ENCODE data around the gene DCLK2. TPM values are rescaled to one million over a fixed set of nuclear protein-coding genes. Genes with fewer than 3 reads are reported as not detected.

Gene DCLK2
- total RNA-seq, 2 experiments from 2014 or later, result not detected

- Histone ChIP-seq H3K4me1 (ENCODE audit: insufficient read depth, low read length) (no peaks in the 10 kb centered on the region), H3K27ac (ENCODE audit: low read depth in 1 of 2, low read length in 2 of 2) (no peak overlapping the region), H3K9me3 (ENCODE audit: control insufficient read depth in 1 of 2, insufficient read depth in 1 of 2, low read length in 2 of 2) (no peaks in the 10 kb centered on the region), H3K27me3 (ENCODE audit: control insufficient read depth in 1 of 2, insufficient read depth in 2 of 2, low read length in 2 of 2) (no peaks in the 10 kb centered on the region), H3K36me3 (ENCODE audit: insufficient read depth, low read length) (peaks cover 9% of the 10 kb centered on the region), H3K4me3 (ENCODE audit: low read length) (no peak overlapping the region)
- Mint-ChIP-seq H3K9me3 (no peaks in the 10 kb centered on the region), H3K4me3 (no peak overlapping the region), H3K36me3 (ENCODE audit: low read depth) (peaks cover 36% of the 10 kb centered on the region), H3K27me3 (no peaks in the 10 kb centered on the region), H3K4me1 (ENCODE audit: low read depth) (no peaks in the 10 kb centered on the region), H3K27ac (no peak overlapping the region)
- no peak for DNase-seq
- intact Hi-C loops (cut with DNase I, micrococcal nuclease), result no loop called here
- ChIA-PET POLR2A (no interaction called here), CTCF (interaction anchor here (0.7 to 0.8 kb wide), 2 partner anchors 10 to 12 kb away, joined by 3 read pairs; no protein-coding TSS in a partner anchor)
- no peak for ATAC-seq (ENCODE audit: poor library complexity)
- no peak for TF ChIP-seq CTCF (IDR thresholded peaks at IDR 0.05)
Measured at GRCh38 chr4:150305995-150306394, 227.8 kb downstream of the DCLK2 start.

GRCh38 chr4:150306719-150307118 lies 228.5 kb downstream of the DCLK2 start:
- no peaks in the 10 kb centered on the region for H3K27me3 Mint-ChIP-seq
- POLR2A ChIA-PET, result no interaction called here
- Histone ChIP-seq H3K4me1 (ENCODE audit: insufficient read depth, low read length) (no peaks in the 10 kb centered on the region), H3K27me3 (ENCODE audit: control insufficient read depth in 1 of 2, insufficient read depth in 2 of 2, low read length in 2 of 2) (no peaks in the 10 kb centered on the region), H3K36me3 (ENCODE audit: insufficient read depth, low read length) (peaks cover 9% of the 10 kb centered on the region), H3K27ac (ENCODE audit: low read depth in 1 of 2, low read length in 2 of 2) (no peak overlapping the region), H3K4me3 (ENCODE audit: low read length) (no peak overlapping the region), H3K9me3 (ENCODE audit: control insufficient read depth in 1 of 2, insufficient read depth in 1 of 2, low read length in 2 of 2) (no peaks in the 10 kb centered on the region)
- CTCF ChIA-PET, result interaction anchor here (0.8 kb wide), 1 partner anchor 13 kb away, joined by 3 read pairs; no protein-coding TSS in a partner anchor
- no peak for DNase-seq
- TF ChIP-seq CTCF (IDR thresholded peaks at IDR 0.05), result no peak
- intact Hi-C loops (cut with DNase I, micrococcal nuclease), result no loop called here
- no peaks in the 10 kb centered on the region for H3K4me1 Mint-ChIP-seq (ENCODE audit: low read depth)
- H3K9me3 Mint-ChIP-seq, result no peaks in the 10 kb centered on the region
- H3K36me3 Mint-ChIP-seq (ENCODE audit: low read depth), result peaks cover 38% of the 10 kb centered on the region
- H3K27ac Mint-ChIP-seq, result no peak overlapping the region
- ATAC-seq (ENCODE audit: poor library complexity), result no peak
- H3K4me3 Mint-ChIP-seq, result no peak overlapping the region

Data from CD4-positive, alpha-beta T cell (primary cell).